IPS-NIHi11 (cell line): Measurements from ENCODE around the gene FAM120C.

Source experiments
- DNase-seq: peaks from one replicate; pipeline ENCODE4 v3.0.0; 2012; ENCODE audit warnings: mixed read lengths, low spot score

Gene FAM120C, protein sequence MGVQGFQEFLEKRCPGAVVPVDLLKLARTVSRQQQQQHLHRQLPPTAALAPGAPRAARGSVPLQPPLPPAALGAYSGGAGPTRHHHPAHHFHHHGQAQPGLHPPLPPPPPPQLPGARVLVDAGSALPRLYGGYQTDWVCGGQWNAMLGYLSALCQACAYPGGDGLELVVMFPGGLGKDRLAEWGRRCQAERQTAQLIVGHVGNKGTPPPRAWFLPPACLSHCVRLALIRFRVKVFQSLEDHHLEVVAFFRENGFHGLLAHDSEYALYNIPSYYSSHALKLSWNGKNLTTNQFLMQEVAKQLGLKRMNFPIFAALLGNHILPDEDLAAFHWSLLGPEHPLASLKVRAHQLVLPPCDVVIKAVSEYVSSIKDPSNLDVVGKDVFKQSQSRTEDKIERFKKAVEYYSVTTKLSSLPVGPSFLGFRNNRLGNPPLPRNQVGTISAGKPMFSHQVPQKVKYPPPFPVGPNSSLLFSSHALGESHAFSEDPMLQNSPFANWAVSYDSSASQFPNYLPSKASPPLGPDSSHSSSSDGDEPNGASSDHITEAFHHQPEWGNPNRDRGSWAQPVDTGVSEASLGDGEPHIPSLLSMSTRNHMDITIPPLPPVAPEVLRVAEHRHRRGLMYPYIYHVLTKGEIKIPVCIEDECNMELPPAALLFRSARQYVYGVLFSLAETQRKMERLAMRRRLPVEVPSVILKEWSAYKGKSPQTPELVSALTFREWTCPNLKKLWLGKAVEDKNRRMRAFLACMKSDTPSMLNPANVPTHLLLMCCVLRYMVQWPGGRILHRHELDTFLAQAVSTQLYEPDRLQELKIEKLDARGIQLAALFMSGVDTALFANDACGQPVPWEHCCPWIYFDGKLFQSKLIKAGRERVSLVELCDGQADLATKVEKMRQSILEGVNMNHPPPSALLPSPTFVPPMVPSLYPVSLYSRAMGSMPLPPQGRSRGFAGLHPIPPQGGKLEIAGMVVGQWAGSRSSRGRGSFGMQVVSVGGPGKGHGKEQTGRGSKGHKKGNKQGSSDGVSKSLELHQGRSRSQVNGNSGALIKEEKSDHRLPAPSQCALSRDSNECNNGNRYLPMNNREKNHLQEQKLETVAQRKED

DNA sequence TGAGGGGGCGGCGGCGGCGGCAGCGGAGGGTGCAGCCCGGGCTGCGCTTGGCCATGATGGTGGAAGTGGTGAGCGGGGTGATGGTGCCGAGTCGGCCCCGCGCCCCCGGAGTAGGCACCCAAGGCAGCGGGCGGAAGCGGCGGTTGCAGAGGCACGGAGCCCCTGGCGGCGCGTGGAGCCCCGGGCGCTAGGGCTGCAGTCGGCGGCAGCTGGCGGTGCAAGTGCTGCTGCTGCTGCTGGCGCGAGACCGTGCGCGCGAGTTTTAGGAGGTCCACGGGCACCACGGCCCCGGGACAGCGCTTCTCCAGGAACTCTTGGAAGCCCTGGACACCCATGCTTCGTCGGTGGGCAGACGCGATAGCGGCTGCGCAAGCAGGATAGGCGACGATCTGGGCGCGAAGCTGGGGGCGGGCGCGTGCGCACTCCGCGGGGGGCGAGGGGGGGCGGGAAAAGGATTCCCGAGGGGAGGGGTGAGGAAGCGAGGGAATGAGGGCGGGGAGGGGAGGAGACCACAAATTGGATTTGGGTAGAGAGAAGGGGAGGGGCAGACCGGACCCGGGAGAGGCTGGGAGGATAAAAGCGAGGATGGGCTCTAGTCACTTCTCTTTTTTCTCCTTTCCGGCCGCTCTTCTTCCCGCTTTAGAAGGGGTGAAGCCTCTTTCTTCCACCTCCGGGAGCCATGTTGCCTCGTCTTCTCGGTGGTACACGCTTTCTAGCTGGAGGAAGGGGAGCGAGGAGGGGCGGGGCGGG lies at the start of gene FAM120C:
FAM120C (minus strand) TSS at position 391 of the 750 bp plus-strand sequence; CDS start at position 335, 56 bp downstream.
- peak; percentile 80 for DNase-seq

DNA sequence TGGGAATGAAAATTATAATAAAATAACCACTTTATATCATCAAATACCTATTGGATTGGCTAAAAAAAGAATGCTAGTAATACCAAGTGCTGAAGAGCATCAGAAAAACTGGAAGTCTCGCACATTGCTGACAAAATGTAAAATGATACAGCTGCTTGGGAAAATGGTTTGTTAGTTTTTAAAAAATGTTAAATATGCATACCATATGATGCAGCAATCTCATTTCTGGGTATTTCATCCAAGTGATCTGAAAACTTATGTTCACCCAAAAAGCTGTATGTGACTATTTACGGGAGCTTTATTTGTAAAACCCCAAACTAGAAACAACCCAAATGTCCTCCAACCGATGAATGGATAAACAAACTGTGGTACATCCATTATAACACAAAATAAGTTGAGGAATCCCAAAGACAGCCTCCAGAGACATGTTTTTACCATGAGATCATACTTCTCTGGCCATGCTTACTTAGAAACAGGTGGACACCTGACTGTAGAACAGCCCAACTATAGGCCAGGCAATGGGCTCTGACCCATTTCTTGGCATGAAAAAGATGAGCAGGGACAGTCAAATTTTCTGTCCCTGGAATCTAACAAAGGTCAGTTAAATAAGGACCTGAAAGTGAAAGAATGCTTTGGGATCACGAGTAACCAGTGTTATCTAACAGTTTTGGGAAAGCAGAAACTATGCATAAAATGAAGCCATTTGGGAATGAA lies 47.5 kb upstream of the FAM120C start:
- no peak for DNase-seq

DNA sequence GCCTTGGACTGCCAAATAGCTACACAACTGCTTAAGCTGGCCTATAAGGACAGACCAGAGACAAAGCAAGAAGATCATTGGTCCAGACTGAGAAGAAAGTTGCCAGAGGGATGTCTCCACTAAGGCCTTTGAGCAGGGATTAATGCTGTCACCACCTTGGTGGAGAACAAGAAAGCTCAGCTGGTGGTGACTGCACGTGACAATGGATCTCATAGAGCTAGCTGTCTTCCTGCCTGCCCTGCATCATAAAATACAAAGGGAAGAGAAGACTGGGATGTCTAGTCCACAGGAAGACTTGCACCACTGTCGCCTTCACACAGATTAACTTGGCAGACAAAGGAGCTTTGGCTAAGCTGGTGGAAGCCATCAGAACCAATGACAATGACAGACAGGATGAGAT lies 40.5 kb upstream of the FAM120C start:
- no peak for DNase-seq

DNA sequence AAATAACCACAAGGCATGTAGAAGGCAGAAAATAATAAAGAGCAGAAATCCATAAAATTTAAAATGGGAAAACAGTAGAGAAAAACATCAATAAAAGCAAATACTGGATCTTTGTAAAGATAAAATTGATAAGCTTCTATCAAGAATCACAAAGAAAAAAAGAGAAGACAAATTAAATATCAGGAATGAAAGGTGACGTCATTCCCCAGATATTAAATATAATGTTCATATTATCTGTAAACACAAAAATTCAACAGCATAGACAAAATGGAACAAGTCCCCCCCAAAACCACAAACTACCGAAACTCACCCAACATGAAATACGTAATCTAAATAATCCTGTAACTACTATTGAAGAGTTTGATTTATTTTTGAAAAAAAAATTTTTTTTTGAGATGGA lies 30.5 kb upstream of the FAM120C start:
- DNase-seq = no peak

DNA sequence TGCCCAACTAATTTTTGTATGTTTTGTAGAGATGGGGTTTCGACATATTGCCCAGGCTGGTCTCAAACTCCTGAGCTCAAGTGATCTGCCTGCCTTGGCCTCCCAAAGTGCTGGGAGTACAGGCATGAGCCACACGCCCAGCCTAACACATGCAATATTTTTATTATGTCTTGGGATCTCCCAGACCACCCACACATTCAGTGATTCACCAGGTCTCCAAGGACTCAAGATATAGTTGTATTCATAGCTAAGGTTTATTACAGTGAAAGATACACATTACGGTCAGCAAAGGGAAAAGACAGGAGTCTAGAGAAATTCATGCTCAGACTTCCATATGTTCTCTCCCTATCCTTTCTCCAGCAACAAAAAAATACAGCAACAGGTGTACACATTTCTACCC lies 25.5 kb upstream of the FAM120C start:
- DNase-seq = no peak

DNA sequence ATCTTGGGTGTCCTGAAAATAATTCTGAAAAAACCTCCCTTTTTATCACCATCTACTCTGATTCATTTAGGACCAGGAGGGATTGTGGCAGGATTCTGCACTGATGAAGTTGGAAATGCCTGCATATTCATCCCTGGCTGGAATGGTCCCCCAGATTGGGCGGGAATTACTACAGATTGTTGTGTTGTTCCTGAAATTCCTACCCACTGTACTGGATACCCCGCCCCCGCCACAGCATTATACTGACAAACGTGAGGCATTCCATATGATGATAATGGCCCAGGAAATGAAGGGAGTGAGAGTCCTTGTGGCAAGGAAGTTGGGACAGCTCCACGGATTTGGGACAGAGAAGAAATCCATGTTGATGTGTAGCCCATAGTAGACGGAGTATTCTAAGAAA lies 15.2 kb upstream of the FAM120C start:
- DNase-seq = peak; percentile 2

DNA sequence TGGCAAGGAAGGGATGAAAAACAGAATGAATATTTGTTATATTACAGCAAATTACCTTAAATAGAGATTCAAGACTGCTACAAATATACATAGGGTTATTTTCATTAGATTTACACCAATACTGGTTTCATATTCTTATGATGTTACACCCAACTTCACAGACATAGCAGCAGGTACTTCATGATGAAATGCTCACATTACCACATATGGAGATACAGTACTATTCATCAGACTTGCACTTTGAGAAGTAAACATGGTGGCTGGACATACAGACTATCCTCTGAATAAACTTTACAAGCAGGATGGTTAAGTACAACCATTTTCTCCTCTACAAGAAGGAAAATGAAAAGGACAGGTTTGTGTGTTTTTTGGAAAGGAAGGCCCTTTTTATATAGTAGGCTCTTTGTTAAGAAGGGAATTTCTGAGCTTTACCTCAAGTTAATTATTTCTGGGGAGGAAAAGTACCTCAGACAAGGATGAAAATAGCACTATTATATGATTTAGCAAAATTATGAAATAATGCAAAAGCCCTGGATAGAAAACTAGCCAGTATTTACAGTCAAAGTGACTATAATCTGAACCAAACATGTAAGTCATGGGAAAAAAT lies 12.0 kb upstream of the FAM120C start:
- DNase-seq = no peak

DNA sequence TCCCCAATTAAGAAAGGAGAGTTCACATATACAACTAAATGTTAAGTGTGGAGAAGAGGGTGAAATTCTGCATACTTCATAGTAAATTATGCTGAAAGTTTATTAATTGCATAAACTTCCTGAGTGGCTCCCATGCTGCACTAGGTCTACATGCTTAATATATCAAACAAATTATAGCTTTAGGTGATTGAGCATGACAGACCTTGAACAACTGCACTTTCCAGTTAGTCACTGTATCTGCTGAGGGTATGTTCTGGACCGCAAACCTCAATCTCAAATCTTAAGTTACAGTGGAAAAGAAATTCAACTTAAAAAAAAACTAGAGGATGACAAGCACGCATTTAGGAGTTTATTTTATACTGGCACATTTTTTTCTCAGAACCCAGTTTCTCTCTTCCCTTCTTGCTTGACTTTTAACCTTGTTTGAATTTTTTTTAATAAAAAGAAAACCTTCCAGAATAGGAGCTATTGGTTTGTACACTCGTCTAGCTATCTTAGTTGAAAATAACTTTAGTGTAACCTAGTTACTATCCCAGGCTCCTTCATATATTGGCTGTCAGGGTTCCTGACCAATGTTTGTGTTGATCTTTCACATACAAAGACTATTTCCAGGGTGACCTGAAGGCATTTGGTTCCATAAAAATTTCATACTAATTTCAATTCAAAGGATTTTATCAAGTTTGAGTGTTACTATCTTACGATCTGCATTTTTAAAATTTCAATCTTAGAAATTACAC lies 10.2 kb upstream of the FAM120C start:
- DNase-seq = no peak

DNA sequence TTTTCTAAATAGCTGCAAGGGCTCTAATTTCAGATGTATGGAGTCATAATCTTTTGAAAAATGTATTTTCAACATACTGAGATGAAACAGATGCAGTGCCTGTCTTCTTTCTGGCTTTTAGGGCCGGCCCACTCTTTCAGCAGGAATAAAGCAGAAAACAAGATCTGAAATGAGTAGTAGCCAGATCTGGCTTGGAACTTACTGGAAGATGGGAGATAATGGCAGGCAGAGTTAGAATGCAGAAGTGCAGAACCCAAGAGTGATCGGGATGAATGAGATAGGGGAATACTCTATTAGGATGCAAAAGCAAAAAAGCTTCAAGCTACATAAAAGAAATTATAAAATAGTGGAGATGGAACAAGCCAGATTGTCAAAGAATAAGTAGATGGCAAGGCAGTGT lies 1.4 kb upstream of the FAM120C start:
- DNase-seq = no peak

DNA sequence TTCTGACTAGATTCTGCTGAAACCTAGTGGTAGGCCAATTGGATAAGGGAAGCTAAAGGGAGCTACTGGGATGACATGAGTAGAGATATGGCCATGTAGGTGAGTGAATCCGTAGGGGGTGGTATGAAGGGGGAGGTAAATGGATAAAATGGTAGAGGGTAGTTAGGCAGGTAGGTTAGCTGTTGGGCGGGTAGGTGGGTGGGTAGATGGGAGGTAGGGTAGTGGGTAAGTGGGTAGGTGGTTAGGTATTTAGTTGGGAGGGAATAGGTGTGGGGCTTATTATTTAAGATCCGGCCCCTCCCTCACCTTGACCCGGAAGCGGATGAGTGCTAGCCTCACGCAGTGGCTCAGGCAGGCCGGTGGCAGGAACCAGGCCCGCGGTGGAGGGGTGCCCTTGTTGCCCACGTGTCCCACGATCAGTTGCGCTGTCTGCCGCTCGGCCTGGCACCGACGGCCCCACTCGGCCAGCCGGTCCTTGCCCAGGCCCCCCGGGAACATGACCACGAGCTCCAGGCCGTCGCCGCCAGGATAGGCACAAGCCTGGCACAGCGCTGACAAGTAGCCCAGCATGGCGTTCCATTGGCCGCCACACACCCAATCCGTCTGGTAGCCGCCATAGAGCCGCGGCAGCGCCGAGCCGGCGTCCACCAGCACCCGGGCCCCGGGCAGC lies 725 bp downstream of the FAM120C start:
- peak; percentile 54 for DNase-seq

DNA sequence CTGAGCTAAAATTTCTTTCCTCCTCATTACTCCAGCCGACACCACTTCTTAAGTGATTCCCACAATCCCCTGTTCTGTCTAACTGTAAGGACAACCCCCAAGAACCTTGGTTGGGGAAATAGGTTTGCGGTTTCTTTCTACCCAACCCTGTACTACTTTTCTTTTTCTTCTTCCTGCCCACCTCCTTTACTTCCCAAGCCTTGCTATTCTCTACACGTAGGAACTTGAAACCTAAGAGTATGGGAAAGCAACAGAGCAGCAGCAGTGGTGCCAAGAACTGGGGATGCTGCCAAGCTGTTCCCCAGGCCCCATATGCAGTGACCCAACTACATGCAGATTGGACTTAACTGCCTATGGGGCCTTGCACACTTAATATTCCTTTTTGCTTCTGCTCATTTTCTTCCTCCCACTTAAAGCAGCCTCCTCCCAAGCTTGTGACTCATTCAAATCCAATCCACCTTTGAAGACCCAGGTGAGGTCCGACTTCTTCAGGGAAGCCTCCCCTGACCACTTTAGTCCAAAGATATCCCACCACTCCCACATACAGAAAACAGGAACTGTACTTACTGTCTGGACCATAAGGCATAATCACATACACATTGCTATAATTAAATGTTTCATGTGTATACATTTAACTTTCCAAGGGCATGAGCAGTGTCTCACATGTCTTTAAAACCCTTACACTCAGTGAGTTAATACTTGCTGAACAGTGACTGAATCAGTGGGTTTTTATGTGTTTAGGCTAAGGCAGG lies 1.7 kb downstream of the FAM120C start:
- DNase-seq = no peak

DNA sequence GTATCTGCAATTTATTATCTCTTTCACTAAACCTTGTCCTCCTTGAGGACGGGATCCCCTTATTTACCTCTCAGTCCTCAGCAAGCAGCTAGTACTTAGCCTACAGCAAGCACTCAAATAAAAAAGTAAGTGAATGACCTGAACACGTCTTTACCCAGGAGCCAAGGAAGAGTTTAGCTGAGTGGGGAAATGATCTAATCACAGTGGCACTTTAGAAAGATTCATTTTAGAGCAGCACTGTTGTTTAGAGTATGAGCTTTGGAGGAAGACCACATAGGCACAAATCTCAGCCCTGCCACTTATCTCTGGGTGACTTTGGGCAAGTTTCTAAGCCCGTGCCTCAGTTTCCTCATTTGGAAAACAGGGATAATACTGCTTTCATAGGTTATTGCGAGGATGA lies 2.7 kb downstream of the FAM120C start:
- DNase-seq = no peak

DNA sequence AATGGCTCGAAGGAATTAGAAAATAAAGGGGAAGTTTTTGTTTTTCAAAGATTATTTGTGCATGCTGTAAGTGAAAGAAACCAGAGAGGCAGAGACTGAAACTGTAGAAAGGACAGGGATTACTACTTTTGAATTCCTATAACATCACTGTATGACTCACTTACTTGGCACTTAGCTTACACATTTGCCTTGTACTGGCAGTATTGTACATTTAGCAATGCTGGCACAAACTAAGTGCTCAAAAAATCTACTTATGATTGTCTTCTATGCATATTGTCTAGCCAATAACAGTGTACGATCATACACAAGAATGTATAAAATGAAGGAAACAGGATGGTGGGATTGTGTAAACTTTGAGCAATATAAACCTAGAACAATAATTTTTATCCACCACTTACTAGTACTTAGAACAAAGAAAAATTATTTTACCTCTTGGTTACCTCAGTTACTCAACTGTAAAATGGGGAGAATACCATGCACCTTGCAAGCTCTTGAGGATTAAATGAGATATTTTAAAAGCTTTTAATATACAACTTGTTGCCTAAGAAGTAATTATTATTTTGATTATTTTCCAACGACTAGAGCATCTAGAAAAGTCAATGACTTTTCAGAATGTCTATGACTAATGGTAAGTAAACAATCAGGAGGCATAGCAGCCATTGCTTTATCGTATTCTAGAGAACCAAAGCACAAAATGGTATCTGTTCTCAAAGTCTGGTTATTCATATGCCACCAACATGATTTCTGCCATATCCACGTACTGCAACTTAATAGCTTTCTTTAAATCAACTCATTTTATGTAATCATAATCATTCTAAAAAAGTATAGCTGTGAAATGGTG lies 4.7 kb downstream of the FAM120C start:
- DNase-seq = no peak

DNA sequence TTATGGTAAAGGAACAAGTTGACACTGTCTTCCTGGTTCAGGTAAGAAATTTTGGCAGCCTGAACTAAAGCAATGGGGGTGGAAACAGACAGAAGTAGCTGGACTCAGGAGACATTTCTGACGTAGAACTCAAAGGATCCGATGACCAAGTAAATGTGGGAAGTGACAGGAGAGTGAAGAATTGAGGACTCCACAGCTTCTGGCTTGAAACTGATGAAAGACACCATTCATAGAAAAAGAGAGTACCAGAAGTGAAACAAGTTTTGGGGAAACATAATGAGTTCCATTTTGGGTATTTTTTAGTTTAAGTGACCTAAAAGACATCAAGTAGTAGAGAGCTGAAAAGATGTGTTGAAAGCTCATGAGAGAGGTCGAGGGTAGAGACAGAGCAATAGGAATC lies 5.7 kb downstream of the FAM120C start:
- no peak for DNase-seq

DNA sequence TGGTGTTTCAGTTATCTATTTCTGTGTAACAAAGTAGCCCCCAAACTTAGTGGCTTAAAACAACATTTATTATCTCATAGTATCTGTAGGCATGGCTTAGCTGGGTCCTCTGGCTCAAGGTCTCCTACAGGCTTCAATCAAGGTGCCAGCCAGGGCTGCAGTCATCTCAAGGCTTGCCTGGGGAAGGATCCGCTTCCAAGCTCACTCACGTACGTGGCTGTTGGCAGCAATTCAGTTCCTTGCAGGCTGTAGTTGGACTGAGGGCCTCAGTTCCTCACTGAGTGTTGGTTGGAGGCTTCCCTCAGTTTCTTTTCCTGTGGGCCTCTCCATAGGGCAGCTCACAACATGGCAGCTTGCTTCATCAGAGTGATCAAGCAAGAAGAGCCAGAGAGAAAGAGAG lies 9.3 kb downstream of the FAM120C start:
- DNase-seq = no peak

DNA sequence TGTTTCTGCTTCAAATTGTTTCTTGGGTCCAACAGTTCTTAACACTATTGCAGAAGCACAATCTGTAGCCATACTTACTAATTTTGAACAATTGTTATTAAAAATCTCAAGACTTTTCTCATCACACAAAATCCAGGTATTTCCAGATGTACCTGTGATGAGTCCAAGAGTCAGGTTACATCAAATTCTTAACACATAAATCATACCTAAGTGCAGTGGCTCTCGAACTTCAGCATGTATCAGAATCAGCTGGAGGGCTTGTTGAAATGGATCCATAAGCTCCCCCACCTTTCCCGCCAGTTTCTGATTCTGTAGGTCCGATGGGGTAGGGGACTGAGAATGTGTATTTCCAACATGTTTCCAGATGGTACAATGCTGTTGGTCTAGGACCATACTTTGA lies 10.6 kb downstream of the FAM120C start:
- DNase-seq = no peak

DNA sequence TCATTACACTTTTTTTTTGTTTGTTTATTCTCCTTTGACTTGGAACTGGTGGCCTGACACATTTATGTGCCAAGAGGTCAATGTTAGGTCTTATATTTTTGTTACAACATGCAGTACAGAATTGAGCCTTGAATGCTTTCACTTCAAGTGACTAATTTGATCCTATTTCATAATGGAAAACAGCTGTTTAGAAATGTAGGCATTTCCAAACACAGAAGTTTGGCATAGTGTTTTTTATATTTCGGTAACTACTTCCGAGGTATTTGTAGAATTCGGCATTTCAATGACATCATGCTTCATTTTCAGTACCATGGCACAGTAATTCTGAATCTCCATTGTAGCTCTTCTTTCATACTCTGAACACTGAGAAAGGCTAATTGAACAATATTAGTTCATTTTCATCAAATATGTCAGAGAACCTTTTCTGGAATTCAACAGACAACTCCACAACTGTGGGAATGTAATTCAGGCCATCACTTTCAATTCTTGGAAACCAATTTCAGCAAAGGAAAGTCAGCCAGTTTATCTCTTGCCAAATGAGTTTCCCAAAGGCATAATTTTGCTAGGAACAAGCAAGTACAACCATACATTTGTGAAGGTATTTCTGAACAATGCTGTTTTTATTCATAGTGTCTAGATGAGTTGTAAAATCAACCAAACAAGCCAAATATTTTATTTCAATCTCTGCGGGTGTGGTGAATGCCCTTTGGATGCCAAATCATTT lies 11.4 kb downstream of the FAM120C start:
- DNase-seq = no peak
